ENCODE data around the gene AADAT. TPM values are rescaled to one million over a fixed set of nuclear protein-coding genes. Genes with fewer than 3 reads are reported as not detected.

AADAT gene
- total and polyA plus RNA-seq, 5 donors from 2014 or later: not detected

DNA sequence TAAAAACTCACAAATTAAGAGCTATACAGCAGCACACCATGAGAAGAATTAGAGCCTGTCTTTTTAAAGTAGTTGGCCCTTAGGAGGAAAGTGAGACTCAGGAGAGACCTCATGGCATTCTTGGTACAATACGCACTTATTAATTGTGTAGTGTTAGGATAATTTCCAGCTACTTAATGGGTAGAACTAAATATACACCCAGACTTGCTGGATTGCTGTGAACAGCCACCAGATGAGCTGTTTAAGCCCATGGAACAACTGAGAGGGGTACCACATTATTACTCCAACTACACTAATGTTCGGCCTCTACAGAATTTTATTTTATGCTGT is 77.2 kb downstream of the AADAT start:
- peaks cover 0 to 7% (median 0%) of the 10 kb centered on the region in 4 donors for H3K4me1 Mint-ChIP-seq
- H3K9me3 Mint-ChIP-seq: no peaks in the 10 kb centered on the region
- H3K4me3 ChIP-seq (ENCODE audit: low read depth, low read length): no peak overlapping the region
- no peak overlapping the region for H3K27ac Mint-ChIP-seq
- H3K27me3 Mint-ChIP-seq: peaks cover 6% of the 10 kb centered on the region
- peaks cover under 1% of the 10 kb centered on the region for H3K27me3 ChIP-seq (ENCODE audit: control insufficient read depth, insufficient read depth, low read length)
- ATAC-seq (ENCODE audit: low read depth in 2 of 2): no peak
- no peak for DNase-seq
- H3K36me3 ChIP-seq (ENCODE audit: control insufficient read depth, insufficient read depth, low read length): no peaks in the 10 kb centered on the region
- H3K4me1 ChIP-seq (ENCODE audit: control insufficient read depth, insufficient read depth, low read length, poor library complexity, severe bottlenecking): no peaks in the 10 kb centered on the region
- H3K4me3 Mint-ChIP-seq: no peak overlapping the region
- H3K36me3 Mint-ChIP-seq: no peaks in the 10 kb centered on the region
- no peaks in the 10 kb centered on the region for H3K9me3 ChIP-seq (ENCODE audit: control insufficient read depth in 2 of 2, low read length in 2 of 2)
- H3K27ac ChIP-seq (ENCODE audit: insufficient read depth, low read length, poor library complexity, severe bottlenecking): no peak overlapping the region

- ATAC-seq (ENCODE audit: low read depth in 2 of 2) (no peak), DNase-seq (no peak)
- Mint-ChIP-seq H3K4me3 (no peak overlapping the region), H3K9me3 (no peaks in the 10 kb centered on the region), H3K36me3 (no peaks in the 10 kb centered on the region), H3K4me1 (peaks cover 0 to 8% (median 0%) of the 10 kb centered on the region in 4 donors), H3K27ac (no peak overlapping the region), H3K27me3 (peaks cover 4% of the 10 kb centered on the region)
- Histone ChIP-seq H3K27ac (ENCODE audit: insufficient read depth, low read length, poor library complexity, severe bottlenecking) (no peak overlapping the region), H3K36me3 (ENCODE audit: control insufficient read depth, insufficient read depth, low read length) (no peaks in the 10 kb centered on the region), H3K4me3 (ENCODE audit: low read depth, low read length) (no peak overlapping the region), H3K9me3 (ENCODE audit: control insufficient read depth in 2 of 2, low read length in 2 of 2) (no peaks in the 10 kb centered on the region), H3K4me1 (ENCODE audit: control insufficient read depth, insufficient read depth, low read length, poor library complexity, severe bottlenecking) (no peaks in the 10 kb centered on the region), H3K27me3 (ENCODE audit: control insufficient read depth, insufficient read depth, low read length) (no peaks in the 10 kb centered on the region)
Observed at GRCh38 chr4:170011921-170012628, 77.7 kb downstream of the AADAT start.

Other genes with a start within 250 kb of the AADAT start
- 3.4 TPM for gene MFAP3L, start 63.6 kb downstream of the AADAT start, total RNA-seq
- under 1 TPM in 2 of 4 donors, not detected in 2; 0.28 to 0.82 TPM for gene MFAP3L, start 63.6 kb downstream of the AADAT start, polyA plus RNA-seq

All from CD4-positive, CD25-positive, alpha-beta regulatory T cell (primary cell).